NT2/D1 (cell line): ENCODE data around the gene CDH10.

Experiments used
- YY1 ChIP-seq: IDR thresholded peaks from 2 replicates; pipeline ENCODE4 v1.6.1; 2011; ENCODE audit not compliant: insufficient read length, insufficient read depth
- ZNF274 ChIP-seq: IDR thresholded peaks from 2 replicates; pipeline ENCODE4 v1.6.1; 2011; ENCODE audit warnings: mild to moderate bottlenecking, low read depth, low read length

- TF ChIP-seq ZNF274 (no peak), YY1 (no peak)
Observed at GRCh38 chr5:24691074-24691473, 46.3 kb upstream of the CDH10 start.
